DMS153 treated with DMSO at 0.1 percent for 48 hours (cell line): ENCODE data around the gene CAMKMT.
A peak's percentile ranks its signal among the peaks of the same experiment; 100 is the strongest.

ENCODE experiments used
- DNase-seq: peaks from one replicate; lab custom pipeline; 2025; ENCODE audit not compliant: unreplicated experiment; lab: John Stamatoyannopoulos, UW

CAMKMT gene

GRCh38 chr2:44442019-44442418 is 80.3 kb downstream of the CAMKMT start:
- DNase-seq, result no peak

- no peak for DNase-seq
Observed at GRCh38 chr2:44443517-44443916, 81.8 kb downstream of the CAMKMT start.

GRCh38 chr2:44444881-44445280 is 83.1 kb downstream of the CAMKMT start:
- no peak for DNase-seq

GRCh38 chr2:44448860-44449527 is 87.2 kb downstream of the CAMKMT start:
- no peak for DNase-seq

GRCh38 chr2:44450082-44450481 is 88.3 kb downstream of the CAMKMT start:
- no peak for DNase-seq

- no peak for DNase-seq
Observed at GRCh38 chr2:44450806-44451205, 89.1 kb downstream of the CAMKMT start.

GRCh38 chr2:44452069-44452583 is 90.4 kb downstream of the CAMKMT start:
- no peak for DNase-seq

GRCh38 chr2:44453259-44453658 is 91.5 kb downstream of the CAMKMT start:
- no peak for DNase-seq

- DNase-seq, result no peak
Observed at GRCh38 chr2:44455877-44456276, 94.1 kb downstream of the CAMKMT start.

GRCh38 chr2:44456946-44457345 is 95.2 kb downstream of the CAMKMT start:
- DNase-seq, result no peak

- DNase-seq, result no peak
Observed at GRCh38 chr2:44459739-44460138, 98.0 kb downstream of the CAMKMT start.

GRCh38 chr2:44462934-44463849 is 101.4 kb downstream of the CAMKMT start:
- DNase-seq, result no peak

GRCh38 chr2:44464437-44464836 is 102.7 kb downstream of the CAMKMT start:
- DNase-seq, result no peak

GRCh38 chr2:44470151-44470550 is 108.4 kb downstream of the CAMKMT start:
- DNase-seq, result no peak

- no peak for DNase-seq
Observed at GRCh38 chr2:44477657-44478414, 116.1 kb downstream of the CAMKMT start.

GRCh38 chr2:44479127-44479887 is 117.6 kb downstream of the CAMKMT start:
- peak; percentile 97 for DNase-seq

GRCh38 chr2:44480068-44480467 is 118.3 kb downstream of the CAMKMT start:
- no peak for DNase-seq

- DNase-seq, result no peak
Observed at GRCh38 chr2:44487052-44487451, 125.3 kb downstream of the CAMKMT start.

GRCh38 chr2:44490726-44491125 is 129.0 kb downstream of the CAMKMT start:
- no peak for DNase-seq

- DNase-seq, result no peak
Observed at GRCh38 chr2:44494006-44494405, 132.3 kb downstream of the CAMKMT start.

GRCh38 chr2:44495035-44495434 is 133.3 kb downstream of the CAMKMT start:
- no peak for DNase-seq
